HAP-1 (cell line): ENCODE data around the gene ANKRD53.

ENCODE experiments used
- DNase-seq, 2 experiments: peaks; one replicate each; pipeline ENCODE4 v3.0.0-alpha.2; 2016 to 2020; ENCODE audit warnings: low spot score in 2 of 2
- H3K27me3 ChIP-seq: fragments of 250-450 bp; sonication (Bioruptor Pico); 2 replicates; pipeline ENCODE4 v1.5.1; 2020; ENCODE audit warnings: low read depth, mild to moderate bottlenecking, moderate library complexity
- H3K36me3 ChIP-seq: fragments of 250-450 bp; sonication (Bioruptor Pico); replicated peaks from 2 replicates; pipeline ENCODE4 v1.5.1; 2020; ENCODE audit warnings: mild to moderate bottlenecking
- H3K4me1 ChIP-seq: fragments of 250-450 bp; sonication (Bioruptor Pico); 2 replicates; pipeline ENCODE4 v1.5.1; 2020; ENCODE audit warnings: mild to moderate bottlenecking
- H3K4me3 ChIP-seq: fragments of 250-450 bp; sonication (Bioruptor Pico); 2 replicates; pipeline ENCODE4 v1.5.1; 2020; ENCODE audit warnings: mild to moderate bottlenecking, moderate library complexity
- H3K9me3 ChIP-seq: fragments of 250-450 bp; sonication (Bioruptor Pico); 2 replicates; pipeline ENCODE4 v1.5.1; 2020; ENCODE audit warnings: mild to moderate bottlenecking, moderate library complexity
- in situ Hi-C: fragments of 300-500 bp; cut with MboI; formaldehyde crosslinking; loops from 3 replicates; pipeline ENCODE4 v1.14.3; 2020; ENCODE audit warnings: low sequenced_read_pairs, inconsistent platforms, mixed read lengths

The ANKRD53 gene

GRCh38 chr2:70965506-70965905, 12.9 kb upstream of the ANKRD53 start:
- in situ Hi-C loops: no loop called here
- H3K36me3 ChIP-seq: no peaks in the 10 kb centered on the region
- H3K4me3 ChIP-seq: peak overlapping the region; percentile 37
- no peaks in the 10 kb centered on the region for H3K9me3 ChIP-seq
- peaks cover 5% of the 10 kb centered on the region for H3K27me3 ChIP-seq
- no peak for DNase-seq
- no peaks in the 10 kb centered on the region for H3K4me1 ChIP-seq

GRCh38 chr2:70966681-70967080, 11.7 kb upstream of the ANKRD53 start:
- Histone ChIP-seq H3K9me3 (no peaks in the 10 kb centered on the region), H3K4me1 (no peaks in the 10 kb centered on the region), H3K27me3 (peaks cover 9% of the 10 kb centered on the region), H3K36me3 (no peaks in the 10 kb centered on the region), H3K4me3 (no peak overlapping the region)
- in situ Hi-C loops: no loop called here
- no peak for DNase-seq

- Histone ChIP-seq H3K27me3 (peaks cover 9% of the 10 kb centered on the region), H3K4me3 (no peak overlapping the region), H3K9me3 (no peaks in the 10 kb centered on the region), H3K36me3 (no peaks in the 10 kb centered on the region), H3K4me1 (no peaks in the 10 kb centered on the region)
- in situ Hi-C loops: no loop called here
- DNase-seq: no peak
Measured at GRCh38 chr2:70967189-70967588, 11.2 kb upstream of the ANKRD53 start.

- Histone ChIP-seq H3K4me3 (no peak overlapping the region), H3K27me3 (peaks cover 11% of the 10 kb centered on the region), H3K36me3 (no peaks in the 10 kb centered on the region), H3K4me1 (peaks cover 4% of the 10 kb centered on the region), H3K9me3 (no peaks in the 10 kb centered on the region)
- in situ Hi-C loops: no loop called here
- DNase-seq: no peak
Measured at GRCh38 chr2:70974592-70974991, 3.8 kb upstream of the ANKRD53 start.

- Histone ChIP-seq H3K9me3 (no peaks in the 10 kb centered on the region), H3K27me3 (peaks cover 9% of the 10 kb centered on the region), H3K36me3 (no peaks in the 10 kb centered on the region), H3K4me3 (no peak overlapping the region), H3K4me1 (peaks cover 4% of the 10 kb centered on the region)
- DNase-seq: no peak
- in situ Hi-C loops: no loop called here
Measured at GRCh38 chr2:70975237-70975636, 3.2 kb upstream of the ANKRD53 start.

- H3K4me3 ChIP-seq: peak overlapping the region; percentile 34
- no peaks in the 10 kb centered on the region for H3K9me3 ChIP-seq
- no peak for DNase-seq
- no peaks in the 10 kb centered on the region for H3K36me3 ChIP-seq
- H3K27me3 ChIP-seq: peaks cover 3% of the 10 kb centered on the region; the same call in 1 of the 2 replicates
- in situ Hi-C loops: no loop called here
- H3K4me1 ChIP-seq: peaks cover 4% of the 10 kb centered on the region
Measured at GRCh38 chr2:70977605-70978205, 725 bp upstream of the ANKRD53 start.

GRCh38 chr2:70979180-70979488, 704 bp downstream of the ANKRD53 start:
- no peak for DNase-seq
- Histone ChIP-seq H3K4me3 (no peak overlapping the region), H3K36me3 (no peaks in the 10 kb centered on the region), H3K9me3 (no peaks in the 10 kb centered on the region), H3K4me1 (peaks cover 4% of the 10 kb centered on the region), H3K27me3 (no peaks in the 10 kb centered on the region)
- in situ Hi-C loops: no loop called here

- Histone ChIP-seq H3K36me3 (no peaks in the 10 kb centered on the region), H3K4me3 (no peak overlapping the region), H3K27me3 (no peaks in the 10 kb centered on the region), H3K9me3 (no peaks in the 10 kb centered on the region), H3K4me1 (peaks cover 4% of the 10 kb centered on the region)
- in situ Hi-C loops: no loop called here
- no peak for DNase-seq
Measured at GRCh38 chr2:70979626-70980025, 1.2 kb downstream of the ANKRD53 start.

- Histone ChIP-seq H3K4me1 (peaks cover 3% of the 10 kb centered on the region), H3K27me3 (no peaks in the 10 kb centered on the region), H3K9me3 (no peaks in the 10 kb centered on the region), H3K4me3 (no peak overlapping the region), H3K36me3 (peaks cover 8% of the 10 kb centered on the region; the same call in 1 of the 2 replicates)
- no peak for DNase-seq
- in situ Hi-C loops: no loop called here
Measured at GRCh38 chr2:70981421-70981820, 3.0 kb downstream of the ANKRD53 start.

- DNase-seq: peak in 1 of 2 experiments; percentile 6
- no peaks in the 10 kb centered on the region for H3K27me3 ChIP-seq
- H3K4me1 ChIP-seq: no peaks in the 10 kb centered on the region; the same call in 1 of the 2 replicates
- in situ Hi-C loops: no loop called here
- no peaks in the 10 kb centered on the region for H3K9me3 ChIP-seq
- H3K4me3 ChIP-seq: no peak overlapping the region
- peaks cover 12% of the 10 kb centered on the region; the same call in 1 of the 2 replicates for H3K36me3 ChIP-seq
Measured at GRCh38 chr2:70981866-70982810, 3.7 kb downstream of the ANKRD53 start.

GRCh38 chr2:70982971-70983370, 4.5 kb downstream of the ANKRD53 start:
- no peak overlapping the region for H3K4me3 ChIP-seq

GRCh38 chr2:70983506-70984227, 5.2 kb downstream of the ANKRD53 start:
- peak in 1 of 2 experiments; percentile 6 for DNase-seq
- Histone ChIP-seq H3K36me3 (peaks cover 24% of the 10 kb centered on the region), H3K9me3 (no peaks in the 10 kb centered on the region), H3K27me3 (no peaks in the 10 kb centered on the region), H3K4me1 (no peaks in the 10 kb centered on the region), H3K4me3 (no peak overlapping the region)
- in situ Hi-C loops: no loop called here

More at GRCh38 chr2:70982971-70983370, 4.5 kb downstream of the ANKRD53 start:
- no peaks in the 10 kb centered on the region for H3K9me3 ChIP-seq
- no peaks in the 10 kb centered on the region for H3K4me1 ChIP-seq
- DNase-seq: peak in 1 of 2 experiments; percentile 2
- peaks cover 19% of the 10 kb centered on the region; the same call in 1 of the 2 replicates for H3K36me3 ChIP-seq
- H3K27me3 ChIP-seq: no peaks in the 10 kb centered on the region
- in situ Hi-C loops: no loop called here

- H3K36me3 ChIP-seq: peaks cover 28% of the 10 kb centered on the region
Measured at GRCh38 chr2:70984228-70984575, 5.8 kb downstream of the ANKRD53 start.

More at GRCh38 chr2:70984228-70984575, 5.8 kb downstream of the ANKRD53 start:
- no peaks in the 10 kb centered on the region for H3K4me1 ChIP-seq
- no peaks in the 10 kb centered on the region for H3K9me3 ChIP-seq
- H3K27me3 ChIP-seq: no peaks in the 10 kb centered on the region
- H3K4me3 ChIP-seq: no peak overlapping the region
- peak in 1 of 2 experiments; percentile 2 for DNase-seq
- in situ Hi-C loops: no loop called here
